Stimulated activated CD4-positive, alpha-beta T cell treated with anti-CD3 and anti-CD28 coated beads, Interleukin-1b, Interleukin-23, amount 100 ng/mL, for 48 hours (primary cell): ENCODE data around the gene BCL2.
A peak's percentile ranks its signal among the peaks of the same experiment; 100 is the strongest.

Source experiments
- DNase-seq: peaks from one replicate; pipeline ENCODE4 v3.0.0-alpha.2; 2020

BCL2 gene

DNA sequence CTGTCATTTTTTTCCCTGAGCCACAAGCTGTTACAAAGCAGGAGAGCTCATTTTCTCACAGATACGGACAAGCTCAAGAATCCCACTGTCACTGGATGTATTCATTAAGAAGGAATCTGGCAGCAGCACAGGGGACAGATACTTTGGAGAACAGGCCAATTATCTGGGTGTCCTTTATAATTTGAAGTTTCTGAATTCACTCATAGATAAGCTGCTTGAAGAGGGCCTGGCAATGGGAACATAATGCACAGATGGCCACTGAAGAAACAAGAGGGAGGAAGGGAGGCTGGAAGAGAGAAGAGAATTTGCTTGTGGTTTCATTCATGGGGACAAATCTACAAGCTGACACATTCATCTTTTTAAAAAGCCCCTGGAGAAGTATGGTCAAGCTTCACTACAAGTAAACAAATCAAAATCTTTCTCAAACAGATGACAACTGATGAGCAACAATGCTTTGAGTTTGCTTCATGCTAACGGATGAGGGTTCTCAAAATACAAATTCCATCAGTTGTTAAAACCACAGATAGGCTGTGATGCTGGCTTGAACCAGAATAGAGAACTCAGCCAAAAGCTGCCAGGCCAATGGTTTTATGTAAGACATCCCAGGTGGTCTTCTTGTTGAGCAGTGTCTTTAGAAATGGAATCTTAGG is 11.9 kb downstream of the BCL2 start:
- DNase-seq, result no peak

DNA sequence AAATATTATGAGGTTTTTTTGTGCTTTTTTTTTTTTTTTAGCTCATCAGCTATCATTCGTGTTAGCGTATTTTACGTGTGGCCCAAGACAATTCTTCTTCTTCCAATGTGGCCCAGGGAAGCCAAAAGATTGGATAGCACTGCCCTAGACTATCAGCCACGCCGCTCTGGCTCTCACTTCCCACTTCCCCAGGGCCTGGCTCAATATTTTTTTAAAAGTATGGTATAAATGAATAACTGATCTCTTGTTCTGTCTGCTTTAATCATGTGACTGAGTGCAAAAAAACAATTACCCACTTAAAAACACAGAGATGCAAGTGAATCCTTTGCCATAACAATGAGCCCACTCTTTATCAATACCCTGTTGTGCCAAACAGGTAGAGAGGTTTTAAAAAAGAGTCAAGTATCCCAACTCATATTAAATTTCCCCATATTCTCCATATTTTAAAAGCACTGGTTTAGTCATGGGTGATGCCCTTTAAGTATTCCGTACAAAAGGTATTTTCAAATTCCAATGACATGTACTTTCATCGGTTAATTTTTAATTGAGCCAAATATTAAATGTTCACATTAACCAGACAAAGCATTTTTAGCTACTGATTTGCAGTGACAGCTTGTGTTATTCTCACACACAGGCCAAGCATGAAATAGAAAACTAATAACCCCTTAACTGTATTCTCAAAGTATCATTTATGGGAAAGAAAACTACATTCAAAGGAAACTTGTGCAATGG is 12.6 kb downstream of the BCL2 start:
- no peak for DNase-seq

DNA sequence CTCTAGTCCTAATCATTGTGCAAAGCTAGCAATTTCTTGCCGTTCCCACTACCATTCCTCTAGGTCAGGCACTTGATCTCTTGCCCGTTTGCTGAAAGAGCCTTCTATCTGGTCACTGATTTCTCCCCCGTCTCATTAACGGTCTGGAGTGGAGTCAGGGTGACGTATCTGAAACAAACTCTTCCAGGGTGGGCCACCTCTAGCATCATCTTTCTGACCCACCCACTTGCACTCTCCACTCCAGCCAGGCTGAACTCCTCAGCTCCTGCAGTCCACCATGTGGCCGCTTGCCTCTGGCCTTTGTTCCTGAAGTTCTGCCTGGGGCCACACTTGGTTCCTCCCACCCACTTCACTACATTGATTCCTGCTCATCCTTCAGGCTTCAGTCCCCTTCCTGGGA is 13.3 kb downstream of the BCL2 start:
- no peak for DNase-seq

DNA sequence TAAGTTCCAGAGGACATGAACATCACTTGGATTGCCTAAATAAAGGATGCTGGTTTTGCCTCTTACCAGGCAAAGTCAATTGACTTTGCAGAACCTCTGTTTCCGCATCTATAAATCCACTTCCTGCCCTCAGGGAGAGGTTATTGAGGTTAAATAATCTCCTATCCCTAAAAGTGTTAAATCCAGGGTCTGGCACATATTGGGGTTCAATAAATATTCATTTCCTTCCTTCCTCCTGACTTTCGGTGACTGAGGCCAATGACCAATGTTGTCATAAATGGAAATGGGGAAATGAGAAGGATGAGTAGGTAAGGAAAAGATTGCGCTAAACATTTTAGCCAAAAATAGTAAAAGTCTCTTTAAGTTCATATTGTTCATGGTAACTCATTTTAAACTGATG is 16.0 kb downstream of the BCL2 start:
- DNase-seq, result no peak

DNA sequence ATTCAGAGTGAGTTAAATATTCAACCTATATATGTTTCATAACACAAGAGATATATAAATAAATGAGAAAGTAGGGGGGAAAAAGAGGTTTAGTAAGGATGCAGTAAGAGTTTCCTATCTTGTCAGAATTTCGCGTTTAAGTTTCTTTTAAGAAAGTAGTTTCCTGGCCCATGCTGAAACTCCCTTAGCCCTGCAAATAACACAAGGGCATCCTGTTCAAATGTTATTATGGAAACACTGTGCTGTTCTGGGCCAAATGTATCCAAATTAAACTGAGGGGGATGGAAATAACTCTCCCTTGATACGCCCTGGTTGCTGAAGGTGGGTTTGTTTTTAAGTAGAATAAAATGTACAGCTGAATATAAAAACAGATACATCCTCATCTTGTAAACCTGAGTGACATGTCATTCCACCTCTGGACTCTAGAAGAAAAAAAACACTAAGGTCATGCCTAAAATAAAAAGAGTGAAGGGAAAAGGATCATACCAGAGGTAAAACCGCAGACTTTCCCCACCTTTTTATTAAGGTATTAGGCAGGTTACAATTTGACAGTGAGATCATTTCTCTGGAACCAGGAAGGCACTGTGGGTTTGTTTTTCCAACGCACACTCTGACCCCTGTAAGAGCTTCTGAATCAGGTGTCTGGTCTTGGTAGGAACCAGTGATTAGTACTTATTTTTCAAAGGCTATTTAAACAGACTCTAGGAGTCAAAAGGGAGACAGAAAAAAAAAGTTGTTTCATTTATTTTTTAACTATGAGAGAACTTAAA is 16.7 kb downstream of the BCL2 start:
- DNase-seq, result no peak

DNA sequence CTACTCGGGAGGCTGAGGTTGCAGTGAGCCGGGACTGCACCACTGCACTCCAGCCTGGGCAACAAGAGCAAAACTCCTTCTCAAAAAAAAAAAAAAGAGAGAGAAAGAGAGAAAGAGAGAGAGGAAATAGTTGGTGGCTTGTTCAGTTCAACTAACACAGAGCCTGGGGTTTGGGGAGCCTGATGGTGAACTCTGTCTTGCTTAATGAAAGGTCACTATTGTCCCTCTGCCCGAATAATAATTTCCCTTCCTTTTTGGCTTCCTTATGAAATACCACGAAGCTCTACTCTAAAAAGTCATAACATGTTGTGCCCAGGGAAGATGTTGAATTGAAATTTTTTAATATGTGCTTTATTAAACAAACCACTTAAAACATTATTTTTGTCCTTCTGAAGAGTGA is 17.3 kb downstream of the BCL2 start:
- no peak for DNase-seq

DNA sequence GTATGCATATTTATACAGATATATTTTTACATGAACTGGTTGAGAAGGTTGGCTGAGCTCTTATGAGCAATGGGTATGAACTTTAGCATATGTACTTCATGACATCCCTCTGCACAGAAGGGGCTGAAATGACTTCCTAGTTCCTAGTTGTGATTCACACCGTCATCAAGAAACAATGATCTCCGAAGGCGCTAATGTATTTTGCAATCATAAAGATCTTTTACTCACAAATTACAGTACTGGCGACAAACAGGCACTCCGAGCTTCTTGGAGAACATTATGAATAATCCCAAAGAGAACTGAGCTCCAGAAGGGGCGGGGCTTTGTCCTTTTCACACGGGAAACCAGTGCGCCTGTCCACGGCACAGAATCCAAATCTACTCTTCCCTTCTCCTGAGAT is 18.1 kb downstream of the BCL2 start:
- peak; percentile 46 for DNase-seq

DNA sequence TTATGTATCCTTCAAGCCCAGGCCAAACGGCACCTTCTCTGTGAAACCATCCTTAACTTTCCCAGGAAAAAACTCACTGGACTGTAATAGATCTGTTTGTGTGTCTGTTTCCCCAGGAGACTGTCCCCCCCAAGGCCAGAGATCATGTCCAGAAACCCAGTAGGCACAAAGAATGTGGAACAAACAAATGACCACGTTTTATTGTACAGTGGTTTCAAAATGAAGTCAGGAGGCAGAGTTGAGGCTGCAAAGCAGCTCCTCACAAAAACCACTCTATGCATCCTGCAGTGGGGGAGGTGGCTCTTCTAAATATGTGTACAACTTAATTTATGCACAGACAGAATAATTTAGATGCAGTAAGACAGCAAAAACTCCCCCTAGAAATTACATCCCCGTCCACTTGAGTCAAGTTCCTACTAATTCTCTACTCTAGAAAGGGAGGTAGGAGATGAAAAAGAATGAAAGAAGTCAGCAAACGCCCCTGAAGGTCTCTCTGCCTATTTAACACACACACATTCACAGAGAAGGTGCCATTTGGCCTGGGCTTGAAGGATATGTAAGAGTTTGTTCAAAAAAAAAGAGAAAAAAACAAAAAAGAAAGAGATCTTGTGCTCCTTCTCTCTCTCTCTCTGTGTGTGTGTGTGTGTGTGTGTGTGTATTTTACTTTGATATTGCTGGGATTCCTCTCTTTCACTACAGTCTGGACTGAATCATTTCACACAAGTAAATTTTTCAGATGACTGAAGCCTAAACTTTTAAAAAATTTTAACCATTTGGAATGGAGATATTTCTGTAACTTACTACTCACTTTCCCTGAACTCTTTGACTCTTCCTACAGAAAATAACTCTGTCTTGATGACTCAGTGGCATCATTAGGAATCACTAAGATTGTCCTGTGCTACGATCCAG is 19.5 kb downstream of the BCL2 start:
- peak; percentile 62 for DNase-seq

DNA sequence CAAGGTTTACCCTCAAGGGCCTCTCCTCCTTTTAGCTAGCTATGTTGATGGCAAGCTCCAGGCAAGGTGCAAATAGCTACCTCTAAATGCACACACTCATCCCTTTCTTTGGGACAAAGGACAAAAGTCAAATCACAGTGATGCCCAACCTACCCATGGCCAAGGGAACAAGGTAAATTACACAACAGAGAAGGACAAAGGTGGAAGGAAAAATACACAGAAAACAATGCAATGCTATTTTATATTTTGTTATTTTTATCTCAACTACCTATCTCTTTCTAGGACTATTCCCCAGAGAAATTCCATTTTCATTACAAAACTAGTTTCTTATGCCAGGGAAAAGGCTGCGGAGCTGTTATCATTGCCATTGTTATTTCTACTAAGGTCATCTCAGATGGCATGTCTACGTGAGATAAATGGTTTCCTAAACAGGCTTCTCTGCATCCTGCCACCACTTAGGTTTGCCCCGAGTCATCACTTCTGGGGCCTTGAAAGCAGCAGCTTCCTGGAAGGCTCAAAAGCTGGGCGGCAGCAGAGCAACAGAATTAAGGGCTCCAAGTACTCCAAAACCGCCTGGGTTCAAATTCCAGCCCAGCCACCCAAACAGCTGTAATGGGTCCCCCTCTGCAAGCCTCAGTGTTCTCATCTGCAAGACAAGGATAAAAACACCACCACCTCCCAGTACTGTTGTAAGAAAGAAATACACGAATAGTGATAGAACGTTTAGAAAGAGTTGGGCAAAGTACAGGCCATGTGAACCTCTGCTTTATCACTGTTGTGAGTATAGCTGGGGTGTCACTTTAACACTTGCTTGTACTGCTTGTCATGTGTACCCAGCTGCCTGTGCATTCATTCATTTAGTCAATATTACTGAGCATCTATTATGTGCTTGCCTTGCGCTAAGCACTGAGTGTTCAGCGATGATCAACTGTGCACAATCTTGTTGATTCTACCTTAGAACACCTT is 20.9 kb downstream of the BCL2 start:
- peak; percentile 23 for DNase-seq

DNA sequence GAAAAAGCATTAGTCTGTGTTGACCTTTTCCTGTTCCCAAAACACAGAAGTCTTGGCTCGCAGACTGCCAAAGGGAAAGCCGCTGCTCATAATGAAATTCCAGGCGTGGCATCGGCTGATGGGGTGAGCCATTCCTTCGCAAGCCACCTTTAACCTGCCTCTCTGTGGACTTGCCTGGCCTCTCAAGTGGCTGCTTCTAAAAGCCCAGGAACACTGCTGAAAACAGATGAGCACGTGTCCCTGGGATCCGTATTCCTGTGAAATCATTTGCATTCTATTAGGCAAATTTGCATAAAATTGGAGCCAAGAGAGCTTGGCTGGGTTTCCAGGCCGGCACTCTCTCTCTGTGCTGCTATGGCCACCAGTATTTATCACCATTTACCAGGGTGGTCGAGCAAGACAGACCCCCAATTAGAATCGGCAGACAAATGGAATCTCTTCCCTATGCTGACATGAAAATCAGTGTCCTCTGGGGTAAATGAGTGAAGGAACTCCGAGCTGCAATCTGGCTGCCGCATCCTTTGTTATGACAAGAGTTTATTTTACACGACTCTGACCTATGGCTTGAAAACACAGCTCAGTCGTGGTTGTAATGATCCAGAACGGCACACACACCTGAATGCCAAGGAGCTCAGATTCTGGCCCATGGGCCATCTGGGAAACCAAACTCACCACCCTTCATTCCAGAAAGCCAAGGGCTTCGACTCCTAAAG is 21.7 kb downstream of the BCL2 start:
- no peak for DNase-seq

DNA sequence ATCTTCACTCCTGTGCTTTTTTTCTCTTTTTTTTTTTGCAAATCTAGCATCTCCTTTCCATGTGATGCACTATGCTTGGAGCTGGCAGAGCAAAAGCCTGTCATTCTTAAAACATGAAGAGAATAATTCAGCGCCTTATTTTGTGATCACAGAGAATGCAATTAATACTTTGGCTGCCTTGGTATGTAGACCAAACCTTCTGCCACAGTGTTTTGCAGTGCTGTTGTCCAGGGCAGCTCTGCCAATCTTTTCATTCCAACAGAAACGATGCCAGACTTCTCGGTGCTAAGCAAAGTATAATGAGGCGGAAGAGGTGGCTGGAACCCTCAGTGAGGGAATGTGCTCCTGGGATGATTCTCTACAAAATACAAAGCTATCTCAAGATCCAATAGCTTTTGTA is 25.6 kb downstream of the BCL2 start:
- no peak for DNase-seq

DNA sequence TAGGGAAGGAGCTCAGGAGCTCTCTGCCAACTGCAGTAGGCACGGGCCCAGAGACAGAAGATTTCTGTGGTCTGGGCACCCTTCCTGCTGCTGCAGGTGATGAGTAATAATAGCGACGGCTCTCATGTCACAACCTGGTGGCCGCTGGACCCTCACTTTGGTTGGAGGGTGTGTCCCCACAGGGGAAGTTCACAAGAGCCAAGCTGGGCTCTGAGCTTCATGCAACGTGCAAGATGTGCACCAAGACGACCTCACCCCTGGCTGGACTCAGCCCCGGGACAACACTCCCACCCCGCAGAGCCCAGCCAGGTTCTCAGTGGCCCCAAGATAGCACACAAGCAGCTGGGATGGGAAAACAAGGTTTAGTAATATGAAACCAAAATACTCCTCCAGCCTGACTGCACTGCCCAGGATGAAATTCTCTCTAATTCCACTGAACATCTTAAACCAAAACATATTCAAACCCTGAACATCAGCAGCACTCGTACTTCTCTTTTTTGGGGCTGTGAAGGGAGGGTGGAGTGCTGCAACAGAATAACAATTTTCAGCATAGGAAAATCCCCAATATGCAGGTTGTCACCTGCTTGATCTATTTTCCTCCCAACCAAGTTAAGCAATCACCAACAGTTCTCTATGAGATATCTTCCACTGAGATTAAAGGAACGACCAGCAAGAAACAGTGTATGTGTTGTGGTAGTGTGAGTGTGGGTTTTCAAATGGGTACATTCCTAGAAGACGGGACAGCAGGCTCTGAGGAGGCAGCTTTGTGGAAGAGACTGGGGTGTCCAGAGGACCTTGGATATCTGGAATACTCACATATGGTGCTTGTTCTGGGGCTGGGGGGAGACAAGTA is 26.5 kb downstream of the BCL2 start:
- peak; percentile 19 for DNase-seq

DNA sequence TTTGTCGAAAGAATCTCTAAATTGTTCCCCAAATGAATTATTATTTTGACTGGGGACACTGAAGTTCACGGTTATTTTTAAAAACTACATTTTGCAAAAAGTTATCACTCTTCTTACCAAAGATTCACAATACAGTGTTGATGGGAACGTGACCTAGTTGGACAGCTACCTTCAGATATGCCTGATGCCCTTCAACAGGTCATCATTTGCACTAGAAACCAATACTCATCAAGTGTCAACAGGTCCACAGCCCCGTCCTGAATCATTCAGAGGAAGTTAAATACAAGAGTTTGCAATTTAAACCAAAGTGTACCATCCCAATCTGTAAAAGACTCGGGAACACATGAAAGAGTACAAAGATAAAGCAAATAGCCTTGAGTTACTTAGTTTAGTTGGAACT is 28.3 kb downstream of the BCL2 start:
- no peak for DNase-seq

DNA sequence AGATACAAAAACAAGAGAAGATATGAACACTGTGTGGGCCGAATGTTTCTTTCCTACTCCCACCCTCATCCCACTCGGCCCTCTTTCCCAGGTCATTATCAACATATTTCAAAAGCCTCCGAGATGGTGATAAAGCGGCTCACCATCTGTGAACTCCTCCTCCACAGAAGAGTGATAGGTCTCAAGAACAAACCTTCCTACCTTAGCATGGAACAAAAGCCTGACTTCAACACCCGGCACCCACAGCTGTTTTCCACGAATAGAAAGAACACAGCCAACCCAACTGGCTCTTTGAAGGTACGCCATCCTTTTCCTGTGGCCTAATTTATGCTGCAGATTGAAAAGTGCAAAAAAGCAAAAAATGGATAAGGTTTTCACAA is 28.8 kb downstream of the BCL2 start:
- no peak for DNase-seq

DNA sequence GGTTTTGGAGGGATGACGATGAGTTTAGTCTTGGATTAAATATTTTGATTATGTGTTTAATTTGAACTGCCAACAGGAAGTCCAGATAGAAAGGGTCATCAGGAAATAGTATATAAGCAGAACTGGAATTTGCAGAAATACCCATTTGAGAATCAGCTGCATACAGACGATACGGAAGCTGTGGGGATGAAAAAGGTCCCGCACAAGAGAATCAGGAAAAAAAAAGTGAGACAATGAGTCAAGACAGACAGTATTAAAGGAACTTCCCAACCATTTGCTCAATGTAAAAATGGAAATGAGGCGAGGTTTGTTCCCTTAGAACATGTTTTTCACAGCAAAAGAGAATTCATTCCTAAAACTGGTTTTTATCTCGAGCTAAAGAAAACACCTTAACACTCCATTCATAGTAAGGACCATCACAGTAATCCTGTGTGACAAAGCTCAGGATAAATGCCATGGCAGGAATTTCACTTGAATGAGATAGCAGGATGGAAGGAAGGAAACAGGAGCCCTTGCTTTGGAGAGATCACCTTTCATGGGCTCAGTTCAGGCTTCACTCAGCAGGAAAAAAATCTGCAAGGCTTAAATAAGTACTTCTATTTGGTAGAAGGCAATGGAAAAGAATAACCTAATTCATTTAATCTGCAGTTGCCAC is 29.3 kb downstream of the BCL2 start:
- no peak for DNase-seq

DNA sequence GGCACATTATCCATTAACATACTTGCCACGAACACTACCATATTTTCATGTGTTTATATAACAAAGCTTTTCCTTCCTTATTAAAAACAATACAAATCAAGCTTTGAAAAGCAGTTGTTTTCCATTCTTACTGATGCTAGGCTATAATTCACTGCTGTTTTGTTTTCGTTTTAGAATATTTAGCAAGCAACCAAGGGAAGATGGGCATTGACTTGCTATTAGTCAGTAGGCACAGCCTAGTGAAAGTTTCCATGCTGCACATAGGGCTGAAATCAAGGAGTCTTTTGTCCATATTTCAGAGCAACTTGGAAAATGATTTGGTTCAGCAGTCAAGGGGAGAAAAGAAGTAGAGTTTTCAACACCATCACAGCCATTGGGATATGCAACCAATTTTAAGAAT is 31.3 kb downstream of the BCL2 start:
- DNase-seq, result no peak

DNA sequence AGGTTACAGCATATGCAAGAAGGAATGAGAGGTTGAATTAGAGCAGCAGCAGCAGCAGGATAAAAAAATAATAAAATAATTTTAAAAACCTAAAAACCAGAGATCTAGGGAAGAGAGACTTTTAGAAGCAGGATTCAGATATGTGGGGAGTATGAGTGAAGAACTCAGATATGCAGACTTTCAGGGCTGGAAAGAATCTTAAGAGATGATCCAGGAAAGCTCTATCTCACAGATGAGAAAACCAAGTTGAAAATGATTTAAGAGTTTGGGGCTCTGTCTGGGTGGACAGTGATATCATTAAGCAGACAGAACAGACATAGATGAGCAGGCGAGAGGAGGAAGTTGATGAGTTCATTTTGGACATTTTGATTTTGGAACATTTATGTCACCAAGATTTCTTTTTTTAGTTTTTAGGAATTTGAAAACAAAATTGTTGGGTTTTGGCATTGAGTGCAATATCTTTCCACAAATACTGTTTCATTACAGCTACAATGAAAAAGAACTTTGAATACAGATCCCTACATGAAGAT is 31.8 kb downstream of the BCL2 start:
- no peak for DNase-seq

DNA sequence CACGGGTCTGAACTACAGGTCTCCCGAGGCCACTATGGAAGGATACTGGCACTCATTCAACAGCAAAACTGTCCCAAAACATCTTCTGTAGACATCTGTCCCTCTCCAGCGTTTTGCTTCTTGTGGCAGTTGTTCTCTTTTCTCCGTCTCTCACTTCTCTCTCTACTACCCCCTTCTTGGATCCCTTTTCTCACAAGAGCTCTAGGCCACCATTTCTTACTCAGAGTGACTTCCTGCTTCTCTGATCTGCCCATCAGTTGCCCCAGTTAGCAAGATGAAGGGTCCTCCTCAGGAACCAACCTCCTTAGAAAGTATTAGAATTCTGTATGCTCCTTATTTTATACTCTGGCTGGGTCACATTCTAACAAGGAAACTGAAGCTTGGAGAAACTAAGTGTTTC is 32.6 kb downstream of the BCL2 start:
- no peak for DNase-seq
